ENCODE measurements around the gene DNAJC4.
A peak's percentile ranks its signal among the peaks of the same experiment; 100 is the strongest.

Gene DNAJC4

DNA sequence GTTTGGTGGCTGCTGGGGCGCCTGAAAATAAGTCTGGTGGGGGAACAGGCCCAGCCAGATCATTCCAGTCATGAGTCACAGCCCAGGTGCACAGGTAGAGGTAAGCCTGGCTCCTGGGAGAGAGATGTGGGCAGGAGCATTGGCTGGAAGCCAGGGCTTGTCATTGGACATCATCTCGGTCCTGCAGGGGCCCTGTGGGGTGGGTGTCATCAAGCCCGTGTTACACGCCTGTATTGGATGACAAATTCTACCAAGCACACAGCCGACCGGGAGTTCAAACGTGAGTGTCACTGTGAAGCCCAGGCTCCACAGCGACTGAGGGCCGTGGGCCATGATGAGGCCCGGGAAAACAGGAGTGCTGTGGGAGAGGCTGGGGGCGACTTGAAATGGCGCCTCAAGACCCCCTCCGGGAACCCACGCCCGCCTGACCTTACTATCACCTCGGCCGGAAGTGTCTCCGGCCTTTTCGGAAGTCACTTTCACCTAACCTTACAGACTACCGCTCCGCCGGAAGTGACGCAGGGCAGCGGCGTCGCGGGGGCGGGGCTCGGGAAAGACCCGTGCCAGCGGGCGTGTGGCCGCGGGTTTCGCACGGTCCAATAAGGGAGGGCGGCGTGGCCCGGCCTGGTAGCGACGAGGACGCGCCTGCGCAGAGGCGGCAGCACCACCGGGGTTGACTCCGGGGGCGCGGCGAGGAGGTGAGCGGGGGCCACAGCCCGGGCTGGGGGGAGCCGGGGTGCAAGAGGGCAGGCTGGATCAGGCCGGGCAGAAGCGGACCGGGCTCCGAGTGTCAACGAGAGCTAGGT is 10.3 kb downstream of the DNAJC4 start, which contains the start of gene FKBP2:
FKBP2 (plus strand) TSS at position 661 of the 806 bp plus-strand sequence. CDS start 1,293 bp downstream, outside the sequence.
- Histone ChIP-seq H3K27me3 (replicated peaks; ENCODE audit: insufficient read depth, low read length) (no peaks in the 10 kb centered on the region), H3K36me3 (replicated peaks; ENCODE audit: insufficient read depth, low read length) (no peaks in the 10 kb centered on the region), H3K9ac (ENCODE audit: low read length) (peak within 1 kb of the TSS; percentile 95), H3K4me1 (ENCODE audit: low read length) (peaks cover 23% of the 10 kb centered on the region), H3K4me3 (ENCODE audit: low read length) (peak within 1 kb of the TSS; percentile 94), H3K9me3 (replicated peaks; ENCODE audit: insufficient read depth, low read length) (no peaks in the 10 kb centered on the region), H3K4me2 (ENCODE audit: low read depth, low read length) (peak within 1 kb of the TSS; percentile 98), H2AFZ (ENCODE audit: low read length) (peak within 1 kb of the TSS; percentile 61; the same call in 1 of the 2 replicates), H4K20me1 (ENCODE audit: insufficient read depth, low read length) (no peaks in the 10 kb centered on the region), H3F3A (ENCODE audit: insufficient read depth, low read length) (peaks cover 30% of the 10 kb centered on the region), H3K79me2 (ENCODE audit: low read length) (peaks cover 36% of the 10 kb centered on the region), H3K9me2 (replicated peaks; ENCODE audit: insufficient read depth, low read length) (no peaks in the 10 kb centered on the region), H3K27ac (ENCODE audit: low read length) (peak within 1 kb of the TSS; percentile 95)
- TF ChIP-seq EZH2 (optimal IDR thresholded peaks at IDR 0.05; ENCODE audit: low read depth, low read length) = no peak
- no peak for TF ChIP-seq EZH2phosphoT487 (IDR thresholded peaks at IDR 0.05; ENCODE audit: low read length)
- TF ChIP-seq, protein P1, sequence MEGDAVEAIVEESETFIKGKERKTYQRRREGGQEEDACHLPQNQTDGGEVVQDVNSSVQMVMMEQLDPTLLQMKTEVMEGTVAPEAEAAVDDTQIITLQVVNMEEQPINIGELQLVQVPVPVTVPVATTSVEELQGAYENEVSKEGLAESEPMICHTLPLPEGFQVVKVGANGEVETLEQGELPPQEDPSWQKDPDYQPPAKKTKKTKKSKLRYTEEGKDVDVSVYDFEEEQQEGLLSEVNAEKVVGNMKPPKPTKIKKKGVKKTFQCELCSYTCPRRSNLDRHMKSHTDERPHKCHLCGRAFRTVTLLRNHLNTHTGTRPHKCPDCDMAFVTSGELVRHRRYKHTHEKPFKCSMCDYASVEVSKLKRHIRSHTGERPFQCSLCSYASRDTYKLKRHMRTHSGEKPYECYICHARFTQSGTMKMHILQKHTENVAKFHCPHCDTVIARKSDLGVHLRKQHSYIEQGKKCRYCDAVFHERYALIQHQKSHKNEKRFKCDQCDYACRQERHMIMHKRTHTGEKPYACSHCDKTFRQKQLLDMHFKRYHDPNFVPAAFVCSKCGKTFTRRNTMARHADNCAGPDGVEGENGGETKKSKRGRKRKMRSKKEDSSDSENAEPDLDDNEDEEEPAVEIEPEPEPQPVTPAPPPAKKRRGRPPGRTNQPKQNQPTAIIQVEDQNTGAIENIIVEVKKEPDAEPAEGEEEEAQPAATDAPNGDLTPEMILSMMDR (IDR thresholded peaks at IDR 0.05; ENCODE audit: low read length) = no peak
- peak; percentile 98 for DNase-seq

DNA sequence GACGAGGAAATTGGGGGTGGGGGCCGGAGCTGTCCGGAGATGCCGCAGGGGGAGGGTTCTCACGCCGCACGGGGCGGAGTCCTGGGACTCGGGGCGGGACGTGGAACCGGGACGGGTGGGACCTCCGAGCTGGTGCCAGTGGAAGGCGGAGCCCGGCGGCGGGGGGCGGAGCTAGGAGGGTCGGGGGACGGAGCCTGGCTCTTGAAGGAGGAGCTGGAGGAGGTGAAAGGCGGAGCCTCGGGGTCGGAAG is 10.8 kb downstream of the DNAJC4 start:
- Histone ChIP-seq H2AFZ (ENCODE audit: low read length) (peak overlapping the region; percentile 20; the same call in 1 of the 2 replicates), H3F3A (ENCODE audit: insufficient read depth, low read length) (peaks cover 30% of the 10 kb centered on the region), H3K36me3 (replicated peaks; ENCODE audit: insufficient read depth, low read length) (no peaks in the 10 kb centered on the region), H3K79me2 (ENCODE audit: low read length) (peaks cover 36% of the 10 kb centered on the region), H4K20me1 (ENCODE audit: insufficient read depth, low read length) (no peaks in the 10 kb centered on the region), H3K4me2 (ENCODE audit: low read depth, low read length) (peak overlapping the region; percentile 97; the same call in 1 of the 2 replicates), H3K4me1 (ENCODE audit: low read length) (peaks cover 23% of the 10 kb centered on the region), H3K9me2 (replicated peaks; ENCODE audit: insufficient read depth, low read length) (no peaks in the 10 kb centered on the region), H3K9me3 (replicated peaks; ENCODE audit: insufficient read depth, low read length) (no peaks in the 10 kb centered on the region), H3K27me3 (replicated peaks; ENCODE audit: insufficient read depth, low read length) (no peaks in the 10 kb centered on the region), H3K27ac (ENCODE audit: low read length) (peak overlapping the region; percentile 95), H3K4me3 (ENCODE audit: low read length) (peak overlapping the region; percentile 73), H3K9ac (ENCODE audit: low read length) (peak overlapping the region; percentile 95)
- TF ChIP-seq EZH2 (optimal IDR thresholded peaks at IDR 0.05; ENCODE audit: low read depth, low read length) = no peak
- TF ChIP-seq, protein P1 (IDR thresholded peaks at IDR 0.05; ENCODE audit: low read length) = no peak
- no peak for TF ChIP-seq EZH2phosphoT487 (IDR thresholded peaks at IDR 0.05; ENCODE audit: low read length)
- DNase-seq = no peak

DNA sequence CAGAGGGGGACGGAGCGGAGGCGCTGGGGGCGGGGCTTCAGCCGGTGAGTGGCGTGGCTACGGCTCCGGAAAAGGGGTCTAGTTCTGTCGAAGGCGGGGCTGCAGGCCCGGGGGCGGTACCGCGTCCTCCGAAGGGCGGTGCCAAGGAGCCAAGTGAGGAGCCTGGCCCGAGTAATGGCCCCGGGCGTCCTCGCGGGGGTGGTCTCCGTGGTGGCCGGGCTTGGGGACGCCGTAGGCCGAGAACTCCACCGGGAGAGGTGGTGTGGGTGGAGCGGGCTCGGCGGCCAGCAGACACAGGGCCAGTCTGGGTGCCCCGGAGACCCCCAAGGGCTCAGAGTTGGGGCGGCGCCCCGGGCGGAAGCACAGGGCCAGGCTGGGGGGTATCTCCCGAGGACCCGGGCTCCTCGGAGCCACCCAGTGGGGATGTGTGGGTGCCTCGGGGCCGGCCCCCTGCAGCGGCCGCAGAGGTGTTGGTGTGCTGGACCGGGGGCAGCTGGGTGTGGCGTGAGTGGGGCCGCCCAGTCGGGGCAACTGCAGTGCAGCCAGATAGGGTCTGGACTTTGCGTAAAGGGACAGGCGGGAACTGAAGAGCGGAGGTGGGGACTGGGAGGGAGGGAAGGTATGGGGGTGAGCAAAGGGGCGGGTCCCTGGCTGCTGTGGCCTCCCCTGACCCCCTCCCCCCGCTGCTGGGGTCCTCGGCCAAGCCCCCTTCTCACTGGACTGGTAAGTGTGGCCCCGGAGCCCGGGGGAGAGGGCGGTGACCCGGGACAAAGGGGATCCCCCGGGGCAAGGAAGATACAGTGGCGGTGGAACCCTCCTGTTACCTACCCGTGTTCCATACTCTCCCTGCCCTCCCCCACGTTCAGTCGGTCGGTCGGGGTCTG is 11.4 kb downstream of the DNAJC4 start:
- Histone ChIP-seq H4K20me1 (ENCODE audit: insufficient read depth, low read length) (no peaks in the 10 kb centered on the region), H3K9me2 (replicated peaks; ENCODE audit: insufficient read depth, low read length) (no peaks in the 10 kb centered on the region), H3K27ac (ENCODE audit: low read length) (peak overlapping the region; percentile 95; the same call in 1 of the 2 replicates), H3K9me3 (replicated peaks; ENCODE audit: insufficient read depth, low read length) (no peaks in the 10 kb centered on the region), H3K4me2 (ENCODE audit: low read depth, low read length) (peak overlapping the region; percentile 98), H3K79me2 (ENCODE audit: low read length) (peaks cover 38% of the 10 kb centered on the region), H3F3A (ENCODE audit: insufficient read depth, low read length) (peaks cover 30% of the 10 kb centered on the region), H3K36me3 (replicated peaks; ENCODE audit: insufficient read depth, low read length) (no peaks in the 10 kb centered on the region), H3K9ac (ENCODE audit: low read length) (peak overlapping the region; percentile 84), H3K4me1 (ENCODE audit: low read length) (peaks cover 23% of the 10 kb centered on the region), H2AFZ (ENCODE audit: low read length) (peak overlapping the region; percentile 61; the same call in 1 of the 2 replicates), H3K27me3 (replicated peaks; ENCODE audit: insufficient read depth, low read length) (no peaks in the 10 kb centered on the region), H3K4me3 (ENCODE audit: low read length) (peak overlapping the region; percentile 94)
- TF ChIP-seq, protein P1 (IDR thresholded peaks at IDR 0.05; ENCODE audit: low read length) = no peak
- TF ChIP-seq EZH2phosphoT487 (IDR thresholded peaks at IDR 0.05; ENCODE audit: low read length) (no peak), EZH2 (optimal IDR thresholded peaks at IDR 0.05; ENCODE audit: low read depth, low read length) (no peak)
- DNase-seq = peak; percentile 97
